ENCODE data around the gene STIM1.

DNA sequence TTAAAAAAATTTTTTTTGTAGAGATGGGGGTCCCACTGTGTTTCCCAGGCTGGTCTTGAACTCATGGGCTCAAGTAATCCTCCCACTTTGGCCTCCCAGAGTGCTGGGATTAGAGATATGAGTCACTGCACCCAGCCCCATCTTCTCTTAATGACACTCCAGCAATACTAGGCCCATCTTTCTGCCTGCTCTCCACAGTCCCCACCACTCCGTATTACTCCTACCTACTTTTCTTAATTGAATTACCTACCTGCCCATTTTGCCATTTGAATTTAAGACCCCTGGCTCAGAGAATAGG lies 2.0 kb upstream of the STIM1 start:
- TF ChIP-seq, protein P1, sequence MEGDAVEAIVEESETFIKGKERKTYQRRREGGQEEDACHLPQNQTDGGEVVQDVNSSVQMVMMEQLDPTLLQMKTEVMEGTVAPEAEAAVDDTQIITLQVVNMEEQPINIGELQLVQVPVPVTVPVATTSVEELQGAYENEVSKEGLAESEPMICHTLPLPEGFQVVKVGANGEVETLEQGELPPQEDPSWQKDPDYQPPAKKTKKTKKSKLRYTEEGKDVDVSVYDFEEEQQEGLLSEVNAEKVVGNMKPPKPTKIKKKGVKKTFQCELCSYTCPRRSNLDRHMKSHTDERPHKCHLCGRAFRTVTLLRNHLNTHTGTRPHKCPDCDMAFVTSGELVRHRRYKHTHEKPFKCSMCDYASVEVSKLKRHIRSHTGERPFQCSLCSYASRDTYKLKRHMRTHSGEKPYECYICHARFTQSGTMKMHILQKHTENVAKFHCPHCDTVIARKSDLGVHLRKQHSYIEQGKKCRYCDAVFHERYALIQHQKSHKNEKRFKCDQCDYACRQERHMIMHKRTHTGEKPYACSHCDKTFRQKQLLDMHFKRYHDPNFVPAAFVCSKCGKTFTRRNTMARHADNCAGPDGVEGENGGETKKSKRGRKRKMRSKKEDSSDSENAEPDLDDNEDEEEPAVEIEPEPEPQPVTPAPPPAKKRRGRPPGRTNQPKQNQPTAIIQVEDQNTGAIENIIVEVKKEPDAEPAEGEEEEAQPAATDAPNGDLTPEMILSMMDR (IDR thresholded peaks at IDR 0.05; ENCODE audit: insufficient read depth, low read length) = no peak
- TF ChIP-seq POLR2AphosphoS5 (IDR thresholded peaks at IDR 0.05; ENCODE audit: low read depth) (no peak), GABPA (IDR thresholded peaks at IDR 0.05; ENCODE audit: low read depth) (no peak)
- TF ChIP-seq, protein P2, sequence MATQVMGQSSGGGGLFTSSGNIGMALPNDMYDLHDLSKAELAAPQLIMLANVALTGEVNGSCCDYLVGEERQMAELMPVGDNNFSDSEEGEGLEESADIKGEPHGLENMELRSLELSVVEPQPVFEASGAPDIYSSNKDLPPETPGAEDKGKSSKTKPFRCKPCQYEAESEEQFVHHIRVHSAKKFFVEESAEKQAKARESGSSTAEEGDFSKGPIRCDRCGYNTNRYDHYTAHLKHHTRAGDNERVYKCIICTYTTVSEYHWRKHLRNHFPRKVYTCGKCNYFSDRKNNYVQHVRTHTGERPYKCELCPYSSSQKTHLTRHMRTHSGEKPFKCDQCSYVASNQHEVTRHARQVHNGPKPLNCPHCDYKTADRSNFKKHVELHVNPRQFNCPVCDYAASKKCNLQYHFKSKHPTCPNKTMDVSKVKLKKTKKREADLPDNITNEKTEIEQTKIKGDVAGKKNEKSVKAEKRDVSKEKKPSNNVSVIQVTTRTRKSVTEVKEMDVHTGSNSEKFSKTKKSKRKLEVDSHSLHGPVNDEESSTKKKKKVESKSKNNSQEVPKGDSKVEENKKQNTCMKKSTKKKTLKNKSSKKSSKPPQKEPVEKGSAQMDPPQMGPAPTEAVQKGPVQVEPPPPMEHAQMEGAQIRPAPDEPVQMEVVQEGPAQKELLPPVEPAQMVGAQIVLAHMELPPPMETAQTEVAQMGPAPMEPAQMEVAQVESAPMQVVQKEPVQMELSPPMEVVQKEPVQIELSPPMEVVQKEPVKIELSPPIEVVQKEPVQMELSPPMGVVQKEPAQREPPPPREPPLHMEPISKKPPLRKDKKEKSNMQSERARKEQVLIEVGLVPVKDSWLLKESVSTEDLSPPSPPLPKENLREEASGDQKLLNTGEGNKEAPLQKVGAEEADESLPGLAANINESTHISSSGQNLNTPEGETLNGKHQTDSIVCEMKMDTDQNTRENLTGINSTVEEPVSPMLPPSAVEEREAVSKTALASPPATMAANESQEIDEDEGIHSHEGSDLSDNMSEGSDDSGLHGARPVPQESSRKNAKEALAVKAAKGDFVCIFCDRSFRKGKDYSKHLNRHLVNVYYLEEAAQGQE (IDR thresholded peaks at IDR 0.05; ENCODE audit: insufficient replicate concordance, low read depth) = no peak

Measured in HL-60 (cell line).